Measurements from ENCODE around the gene PPP1R17.

PPP1R17 gene

GRCh38 chr7:31687024-31687748 lies at the start of gene PPP1R17:
PPP1R17 (plus strand) TSS chr7:31687215; CDS start chr7:31692442, 5,227 bp downstream.
- DNase-seq (ENCODE audit: low spot score): no peak
- no peak for TF ChIP-seq CTCF (IDR thresholded peaks at IDR 0.05; ENCODE audit: extremely low read depth, missing control alignments)

GRCh38 chr7:31640381-31640780 lies 46.6 kb upstream of the PPP1R17 start:
- DNase-seq (ENCODE audit: low spot score): no peak
- no peak for TF ChIP-seq CTCF (IDR thresholded peaks at IDR 0.05; ENCODE audit: extremely low read depth, missing control alignments)

GRCh38 chr7:31642681-31643115 lies 44.3 kb upstream of the PPP1R17 start:
- no peak for TF ChIP-seq CTCF (IDR thresholded peaks at IDR 0.05; ENCODE audit: extremely low read depth, missing control alignments)
- no peak for DNase-seq (ENCODE audit: low spot score)

DNA sequence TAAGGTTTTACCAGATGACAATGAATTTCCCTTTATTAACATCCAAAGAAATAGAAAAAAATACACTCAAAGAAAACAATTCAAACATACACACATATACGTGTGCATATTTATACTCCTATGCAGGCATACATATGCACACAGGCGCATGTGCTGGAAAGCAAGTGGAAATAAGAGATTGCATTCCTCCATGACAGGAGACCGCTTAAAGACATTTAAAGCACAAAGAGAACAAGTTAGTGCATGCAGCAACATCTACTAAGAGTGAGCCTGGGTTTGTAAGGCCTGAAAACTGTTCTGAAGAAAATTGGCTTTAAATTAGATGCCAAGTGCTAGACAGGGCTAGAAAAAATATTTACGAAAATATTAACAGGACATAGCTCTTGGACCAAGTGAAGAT lies 40.1 kb upstream of the PPP1R17 start:
- TF ChIP-seq CTCF (IDR thresholded peaks at IDR 0.05; ENCODE audit: extremely low read depth, missing control alignments): no peak
- no peak for DNase-seq (ENCODE audit: low spot score)

DNA sequence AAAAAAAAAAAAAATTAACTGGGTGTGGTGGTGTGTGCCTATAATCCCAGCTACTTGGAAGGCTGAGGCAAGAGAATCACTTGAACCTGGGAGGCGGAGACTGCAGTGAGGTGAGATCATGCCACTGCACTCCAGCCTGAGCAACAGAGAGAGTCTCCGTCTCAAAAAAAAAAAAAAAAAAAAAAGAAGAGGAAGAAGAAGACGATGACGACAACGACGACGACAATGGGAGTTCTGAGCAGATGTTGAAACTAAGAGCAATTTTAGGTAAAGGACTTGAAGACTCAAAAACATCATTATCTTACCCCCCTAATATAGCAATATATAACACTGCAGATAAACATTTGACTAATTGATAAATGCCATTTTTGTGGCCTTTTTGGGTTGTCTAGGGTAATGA lies 39.5 kb upstream of the PPP1R17 start:
- DNase-seq (ENCODE audit: low spot score): no peak

GRCh38 chr7:31648288-31648687 lies 38.7 kb upstream of the PPP1R17 start:
- DNase-seq (ENCODE audit: low spot score): no peak
- TF ChIP-seq CTCF (IDR thresholded peaks at IDR 0.05; ENCODE audit: extremely low read depth, missing control alignments): no peak

More for the DNA sequence above, 39.5 kb upstream of the PPP1R17 start:
- no peak for TF ChIP-seq CTCF (IDR thresholded peaks at IDR 0.05; ENCODE audit: extremely low read depth, missing control alignments)

DNA sequence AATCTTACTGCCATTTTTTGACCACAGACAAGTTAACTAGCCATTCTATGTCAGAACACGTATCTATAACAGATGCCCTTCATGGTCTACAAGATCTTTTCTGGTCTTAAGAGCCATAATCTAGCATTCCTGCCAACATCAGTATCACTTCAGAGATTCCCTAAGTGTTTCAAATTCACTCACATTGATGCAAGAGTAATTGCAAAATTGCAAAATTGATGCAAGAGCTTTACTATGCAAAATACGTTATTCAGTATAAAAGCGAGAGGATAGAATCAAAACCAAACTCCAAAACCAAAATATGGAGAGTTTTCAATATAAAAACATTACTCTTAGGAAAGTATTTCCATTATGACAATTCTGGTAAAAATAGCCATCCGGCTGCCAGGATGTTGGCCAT lies 38.1 kb upstream of the PPP1R17 start:
- DNase-seq (ENCODE audit: low spot score): no peak
- TF ChIP-seq CTCF (IDR thresholded peaks at IDR 0.05; ENCODE audit: extremely low read depth, missing control alignments): no peak

Measured in GM20000 (cell line).